Stimulated activated naive CD8-positive, alpha-beta T cell treated with anti-CD3 and anti-CD28 coated beads, Interleukin-15, amount 100 ng/mL, for 72 hours (primary cell): ENCODE measurements around the gene GALNS.

Source experiments
- ATAC-seq: fragments of 150-1000 bp; cut with Tn5 transposase; 2 replicates; pipeline ENCODE4 v1.10.0; 2021; ENCODE audit warnings: mild to moderate bottlenecking, moderate library complexity
- DNase-seq, 2 donors: peaks; one replicate each; pipeline ENCODE4 v3.0.0; 2021 to 2022
- H3K27ac Mint-ChIP-seq, 2 donors: one replicate each; pipeline ENCODE4 v1.8.0; 2022; ENCODE audit warnings: mild to moderate bottlenecking in 2 of 2, mixed read lengths in 2 of 2, moderate library complexity in 2 of 2
- H3K27me3 Mint-ChIP-seq: one replicate; pipeline ENCODE4 v1.8.0; 2022; ENCODE audit warnings: mixed read lengths
- H3K4me1 Mint-ChIP-seq: one replicate; pipeline ENCODE4 v1.8.0; 2022; ENCODE audit warnings: mild to moderate bottlenecking, mixed read lengths
- H3K4me3 Mint-ChIP-seq, 2 donors: one replicate each; pipeline ENCODE4 v1.8.0; 2022; ENCODE audit warnings: mild to moderate bottlenecking in 2 of 2, mixed read lengths in 2 of 2, moderate library complexity in 1 of 2
- H3K9me3 Mint-ChIP-seq, 2 donors: one replicate each; pipeline ENCODE4 v1.8.0; 2022; ENCODE audit warnings: mixed read lengths in 2 of 2

GALNS gene

GRCh38 chr16:88764913-88765349 is 91.8 kb downstream of the GALNS start:
- peaks cover 33% of the 10 kb centered on the region for H3K4me1 Mint-ChIP-seq
- DNase-seq (no peak), ATAC-seq (no peak)
- no peak overlapping the region for H3K27ac Mint-ChIP-seq
- no peaks in the 10 kb centered on the region for H3K27me3 Mint-ChIP-seq
- H3K4me3 Mint-ChIP-seq = no peak overlapping the region
- no peaks in the 10 kb centered on the region for H3K9me3 Mint-ChIP-seq

- Mint-ChIP-seq H3K27me3 (no peaks in the 10 kb centered on the region), H3K9me3 (no peaks in the 10 kb centered on the region), H3K27ac (no peak overlapping the region), H3K4me3 (no peak overlapping the region), H3K4me1 (peaks cover 31% of the 10 kb centered on the region)
- ATAC-seq (no peak), DNase-seq (no peak)
Observed at GRCh38 chr16:88764080-88764479, 92.7 kb downstream of the GALNS start.
